Measurements from ENCODE around the gene RCCD1. TPM values are rescaled to one million over a fixed set of nuclear protein-coding genes. Genes with fewer than 3 reads are reported as not detected.

The RCCD1 gene
- total RNA-seq, 1 experiment from 2014 or later = 29.0 TPM

DNA sequence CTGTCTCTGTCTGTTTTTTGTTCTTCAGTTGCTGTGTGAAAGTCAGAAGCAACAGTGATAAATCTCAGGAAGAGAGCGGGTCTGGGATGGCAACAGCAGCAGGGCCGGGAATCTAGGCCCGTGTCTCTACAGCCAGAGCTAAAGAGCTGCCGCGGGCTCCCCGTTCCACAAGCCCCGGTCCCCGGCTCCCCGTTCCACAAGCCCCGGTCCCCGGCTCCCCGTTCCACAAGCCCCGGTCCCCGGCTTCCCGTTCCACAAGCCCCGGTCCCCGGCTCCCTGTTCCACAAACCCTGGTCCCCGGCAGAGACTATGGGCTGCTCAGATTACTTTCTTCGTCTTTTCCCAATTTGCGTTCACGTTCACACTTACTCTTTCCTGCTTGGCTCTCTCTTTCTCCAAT lies 19.5 kb downstream of the RCCD1 start:
- TF ChIP-seq, protein P1, sequence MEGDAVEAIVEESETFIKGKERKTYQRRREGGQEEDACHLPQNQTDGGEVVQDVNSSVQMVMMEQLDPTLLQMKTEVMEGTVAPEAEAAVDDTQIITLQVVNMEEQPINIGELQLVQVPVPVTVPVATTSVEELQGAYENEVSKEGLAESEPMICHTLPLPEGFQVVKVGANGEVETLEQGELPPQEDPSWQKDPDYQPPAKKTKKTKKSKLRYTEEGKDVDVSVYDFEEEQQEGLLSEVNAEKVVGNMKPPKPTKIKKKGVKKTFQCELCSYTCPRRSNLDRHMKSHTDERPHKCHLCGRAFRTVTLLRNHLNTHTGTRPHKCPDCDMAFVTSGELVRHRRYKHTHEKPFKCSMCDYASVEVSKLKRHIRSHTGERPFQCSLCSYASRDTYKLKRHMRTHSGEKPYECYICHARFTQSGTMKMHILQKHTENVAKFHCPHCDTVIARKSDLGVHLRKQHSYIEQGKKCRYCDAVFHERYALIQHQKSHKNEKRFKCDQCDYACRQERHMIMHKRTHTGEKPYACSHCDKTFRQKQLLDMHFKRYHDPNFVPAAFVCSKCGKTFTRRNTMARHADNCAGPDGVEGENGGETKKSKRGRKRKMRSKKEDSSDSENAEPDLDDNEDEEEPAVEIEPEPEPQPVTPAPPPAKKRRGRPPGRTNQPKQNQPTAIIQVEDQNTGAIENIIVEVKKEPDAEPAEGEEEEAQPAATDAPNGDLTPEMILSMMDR (IDR thresholded peaks at IDR 0.05; ENCODE audit: unreplicated experiment) = no peak
- Mint-ChIP-seq H3K27me3 (ENCODE audit: insufficient read depth, unreplicated experiment) (no peaks in the 10 kb centered on the region), H3K4me3 (ENCODE audit: unreplicated experiment) (no peak overlapping the region), H3K9me3 (ENCODE audit: unreplicated experiment) (no peaks in the 10 kb centered on the region), H3K27ac (ENCODE audit: low read depth, unreplicated experiment) (peak overlapping the region; percentile 9), H3K36me3 (ENCODE audit: insufficient read depth, unreplicated experiment) (peaks cover 46% of the 10 kb centered on the region), H3K4me1 (ENCODE audit: insufficient read depth, unreplicated experiment) (peaks cover under 1% of the 10 kb centered on the region)
- DNase-seq (ENCODE audit: unreplicated experiment) = no peak
- no TSS peak for BruUV-seq (replicated peaks)
- POLR2A ChIA-PET = no interaction called here
- intact Hi-C loops (cut with micrococcal nuclease) = no loop called here
- CTCF ChIA-PET = no interaction called here

DNA sequence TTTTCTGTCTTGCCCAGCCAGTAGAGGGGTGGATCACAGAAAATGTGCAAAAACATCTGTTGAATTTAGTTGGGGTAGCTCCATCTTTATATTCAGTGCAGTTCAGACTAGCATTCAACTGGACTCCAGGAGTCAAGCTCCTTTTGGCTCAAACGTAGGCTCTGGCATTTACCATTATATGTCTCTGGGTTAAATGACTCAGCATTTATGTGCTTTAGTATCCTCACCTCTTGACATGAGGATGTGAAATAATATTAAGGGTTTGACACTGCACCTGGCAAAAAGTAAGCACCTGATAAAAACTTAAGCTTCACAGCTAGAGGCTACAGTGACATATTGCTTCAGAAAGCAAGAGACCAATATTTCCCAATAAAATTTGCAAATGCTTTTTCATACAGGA lies 24.9 kb downstream of the RCCD1 start:
- BruUV-seq (replicated peaks) = no TSS peak
- Mint-ChIP-seq H3K4me3 (ENCODE audit: unreplicated experiment) (no peak overlapping the region), H3K36me3 (ENCODE audit: insufficient read depth, unreplicated experiment) (peaks cover 53% of the 10 kb centered on the region), H3K4me1 (ENCODE audit: insufficient read depth, unreplicated experiment) (peaks cover 5% of the 10 kb centered on the region), H3K9me3 (ENCODE audit: unreplicated experiment) (no peaks in the 10 kb centered on the region), H3K27me3 (ENCODE audit: insufficient read depth, unreplicated experiment) (no peaks in the 10 kb centered on the region), H3K27ac (ENCODE audit: low read depth, unreplicated experiment) (peak overlapping the region; percentile 61)
- no peak for DNase-seq (ENCODE audit: unreplicated experiment)
- ChIA-PET POLR2A (interaction anchor here (1.0 to 2.1 kb wide), 4 partner anchors 8 to 42 kb away, joined by 3 to 7 read pairs (median 5); partner anchors contain the start of gene VPS33B), CTCF (interaction anchor here (0.6 to 7.8 kb wide), 8 partner anchors 22 to 686 kb away, joined by 3 to 74 read pairs (median 4); partner anchors contain the start of gene RCCD1)
- intact Hi-C loops (cut with micrococcal nuclease) = no loop called here
- TF ChIP-seq, protein P1 (IDR thresholded peaks at IDR 0.05; ENCODE audit: unreplicated experiment) = no peak

DNA sequence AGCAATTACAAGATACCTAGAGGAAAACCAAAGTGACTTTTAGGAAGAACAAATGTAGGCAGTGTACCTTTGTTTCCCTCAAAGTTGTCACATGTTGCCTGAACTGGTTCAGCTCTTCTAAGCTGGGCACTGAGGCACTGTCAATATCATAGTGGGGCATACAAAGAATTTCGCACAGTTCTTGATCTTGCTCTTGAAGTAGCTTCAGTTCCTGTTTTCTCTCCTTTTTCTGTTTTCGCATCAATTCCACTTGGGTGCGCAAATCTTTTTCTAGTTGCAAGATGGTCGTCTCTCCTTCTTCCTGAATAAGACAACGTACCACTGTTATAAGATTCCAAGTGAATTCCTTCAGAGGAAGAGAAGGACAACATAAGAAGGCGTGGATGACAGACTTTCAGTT lies 27.0 kb downstream of the RCCD1 start:
- Mint-ChIP-seq H3K36me3 (ENCODE audit: insufficient read depth, unreplicated experiment) (peaks cover 46% of the 10 kb centered on the region), H3K27me3 (ENCODE audit: insufficient read depth, unreplicated experiment) (no peaks in the 10 kb centered on the region)
- POLR2A ChIA-PET = interaction anchor here (1.0 to 1.7 kb wide), 2 partner anchors 27 to 47 kb away, joined by 3 to 6 read pairs; partner anchors contain the start of genes RCCD1 and UNC45A

DNA sequence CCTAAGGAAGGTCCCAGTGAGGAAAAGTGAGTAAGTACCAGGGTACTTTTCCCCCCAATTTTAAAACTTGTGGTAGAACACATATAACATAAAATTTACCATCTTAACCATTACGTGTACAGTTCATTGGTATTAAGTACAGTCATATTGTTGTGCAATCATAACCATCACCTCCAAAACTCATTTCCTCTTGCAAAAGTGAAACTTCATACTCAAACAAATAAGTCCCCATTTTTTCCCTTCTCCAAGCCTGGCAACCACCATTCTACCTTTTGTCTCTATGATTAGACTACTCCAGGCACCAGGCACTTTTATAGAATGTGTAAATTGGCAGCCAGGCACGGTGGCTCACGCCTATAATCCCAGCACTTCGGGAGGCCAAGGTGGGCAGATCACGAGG lies 27.5 kb downstream of the RCCD1 start:
- Mint-ChIP-seq H3K4me1 (ENCODE audit: insufficient read depth, unreplicated experiment) (peaks cover 5% of the 10 kb centered on the region), H3K27me3 (ENCODE audit: insufficient read depth, unreplicated experiment) (no peaks in the 10 kb centered on the region), H3K36me3 (ENCODE audit: insufficient read depth, unreplicated experiment) (peaks cover 46% of the 10 kb centered on the region), H3K27ac (ENCODE audit: low read depth, unreplicated experiment) (peak overlapping the region; percentile 53), H3K9me3 (ENCODE audit: unreplicated experiment) (no peaks in the 10 kb centered on the region), H3K4me3 (ENCODE audit: unreplicated experiment) (no peak overlapping the region)
- TF ChIP-seq, protein P1 (IDR thresholded peaks at IDR 0.05; ENCODE audit: unreplicated experiment) = no peak
- DNase-seq (ENCODE audit: unreplicated experiment) = peak; percentile 44
- intact Hi-C loops (cut with micrococcal nuclease) = no loop called here
- ChIA-PET POLR2A (interaction anchor here (1.2 to 5.0 kb wide), 4 partner anchors 12 to 109 kb away, joined by 3 to 37 read pairs (median 5); partner anchors contain the start of genes PRC1 and RCCD1), CTCF (interaction anchor here (1.5 to 7.8 kb wide), 3 partner anchors 24 to 51 kb away, joined by 6 to 74 read pairs (median 7); partner anchors contain the start of gene RCCD1)
- no TSS peak for BruUV-seq (replicated peaks)

More for the DNA sequence above, 27.0 kb downstream of the RCCD1 start:
- intact Hi-C loops (cut with micrococcal nuclease) = no loop called here
- TF ChIP-seq, protein P1 (IDR thresholded peaks at IDR 0.05; ENCODE audit: unreplicated experiment) = no peak
- no peak for DNase-seq (ENCODE audit: unreplicated experiment)
- H3K4me1 Mint-ChIP-seq (ENCODE audit: insufficient read depth, unreplicated experiment) = peaks cover 5% of the 10 kb centered on the region
- CTCF ChIA-PET = interaction anchor here (0.5 to 7.8 kb wide), 4 partner anchors 13 to 47 kb away, joined by 3 to 74 read pairs (median 4); partner anchors contain the start of gene RCCD1
- BruUV-seq (replicated peaks) = no TSS peak
- no peaks in the 10 kb centered on the region for H3K9me3 Mint-ChIP-seq (ENCODE audit: unreplicated experiment)
- H3K27ac Mint-ChIP-seq (ENCODE audit: low read depth, unreplicated experiment) = no peak overlapping the region
- no peak overlapping the region for H3K4me3 Mint-ChIP-seq (ENCODE audit: unreplicated experiment)
